ENCODE data around the gene RAB24.
A peak's percentile ranks its signal among the peaks of the same experiment; 100 is the strongest.

GRCh38 chr5:177300236-177300880, 3.2 kb downstream of the RAB24 start:
- no peak for TF ChIP-seq EZH2 (IDR thresholded peaks at IDR 0.05; ENCODE audit: borderline replicate concordance)
- TF ChIP-seq, protein P1, sequence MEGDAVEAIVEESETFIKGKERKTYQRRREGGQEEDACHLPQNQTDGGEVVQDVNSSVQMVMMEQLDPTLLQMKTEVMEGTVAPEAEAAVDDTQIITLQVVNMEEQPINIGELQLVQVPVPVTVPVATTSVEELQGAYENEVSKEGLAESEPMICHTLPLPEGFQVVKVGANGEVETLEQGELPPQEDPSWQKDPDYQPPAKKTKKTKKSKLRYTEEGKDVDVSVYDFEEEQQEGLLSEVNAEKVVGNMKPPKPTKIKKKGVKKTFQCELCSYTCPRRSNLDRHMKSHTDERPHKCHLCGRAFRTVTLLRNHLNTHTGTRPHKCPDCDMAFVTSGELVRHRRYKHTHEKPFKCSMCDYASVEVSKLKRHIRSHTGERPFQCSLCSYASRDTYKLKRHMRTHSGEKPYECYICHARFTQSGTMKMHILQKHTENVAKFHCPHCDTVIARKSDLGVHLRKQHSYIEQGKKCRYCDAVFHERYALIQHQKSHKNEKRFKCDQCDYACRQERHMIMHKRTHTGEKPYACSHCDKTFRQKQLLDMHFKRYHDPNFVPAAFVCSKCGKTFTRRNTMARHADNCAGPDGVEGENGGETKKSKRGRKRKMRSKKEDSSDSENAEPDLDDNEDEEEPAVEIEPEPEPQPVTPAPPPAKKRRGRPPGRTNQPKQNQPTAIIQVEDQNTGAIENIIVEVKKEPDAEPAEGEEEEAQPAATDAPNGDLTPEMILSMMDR (IDR thresholded peaks at IDR 0.05; ENCODE audit: poor library complexity): peak; percentile 10
